Superior temporal gyrus (tissue), 1 donor: ENCODE measurements around the gene FAM234B.

ENCODE experiments used
- DNase-seq: peaks from one replicate; pipeline ENCODE4 v3.0.0-alpha.2; 2016; ENCODE audit errors: extremely low spot score

Gene FAM234B

GRCh38 chr12:13116259-13116658 is 72.1 kb downstream of the FAM234B start:
- DNase-seq = no peak

- no peak for DNase-seq
Measured at GRCh38 chr12:13117029-13117428, 72.8 kb downstream of the FAM234B start.

GRCh38 chr12:13119826-13120225 is 75.6 kb downstream of the FAM234B start:
- DNase-seq = no peak

GRCh38 chr12:13120413-13120812 is 76.2 kb downstream of the FAM234B start:
- DNase-seq = no peak

- DNase-seq = no peak
Measured at GRCh38 chr12:13121568-13121967, 77.4 kb downstream of the FAM234B start.

GRCh38 chr12:13124656-13125505 is 80.7 kb downstream of the FAM234B start:
- DNase-seq = no peak

DNA sequence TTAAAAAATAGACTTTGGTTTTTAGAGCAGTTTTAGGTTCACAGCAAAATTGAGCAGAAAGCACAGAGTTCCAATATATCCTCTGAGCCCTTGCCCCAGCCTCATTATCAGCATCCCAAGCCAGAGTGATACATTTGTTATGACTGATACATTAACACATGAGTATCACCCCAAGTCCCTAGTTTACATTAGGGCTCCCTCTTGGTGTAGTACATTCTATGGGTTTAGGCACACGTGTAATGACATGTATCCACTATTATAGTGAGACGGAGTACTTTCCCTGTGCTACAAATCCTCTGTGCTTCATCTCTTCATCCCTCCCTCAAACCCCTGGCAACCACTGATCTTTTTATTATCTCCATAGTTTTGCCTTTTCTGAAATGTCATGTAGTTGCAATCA is 81.8 kb downstream of the FAM234B start:
- no peak for DNase-seq

- no peak for DNase-seq
Measured at GRCh38 chr12:13126494-13126893, 82.3 kb downstream of the FAM234B start.

- DNase-seq = no peak
Measured at GRCh38 chr12:13127444-13127843, 83.3 kb downstream of the FAM234B start.

- no peak for DNase-seq
Measured at GRCh38 chr12:13128291-13128965, 84.2 kb downstream of the FAM234B start.

DNA sequence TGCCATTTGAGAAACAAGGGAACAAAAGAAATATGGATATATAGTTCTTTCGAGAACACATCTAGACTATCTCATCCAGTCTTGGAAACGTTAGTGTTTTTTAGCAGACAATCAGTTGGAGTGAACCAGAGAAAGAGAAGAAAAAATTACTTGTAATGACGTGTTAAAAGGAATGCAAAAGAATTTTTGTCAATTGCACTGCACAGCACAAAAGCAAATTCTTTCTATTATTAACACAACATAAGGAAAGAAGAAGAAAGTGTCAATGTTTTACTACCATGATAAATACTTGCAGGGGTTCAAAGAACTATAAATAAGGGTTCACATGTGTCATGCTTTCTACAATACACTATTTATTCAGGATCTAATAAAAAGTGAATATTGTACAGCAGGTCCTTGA is 86.8 kb downstream of the FAM234B start:
- no peak for DNase-seq
